OCI-LY1 (cell line): ENCODE measurements around the gene KPNB1.

Source experiments
- CTCF ChIP-seq: fragments of 200-600 bp; sonication (generic), shearing (Covaris generic); IDR thresholded peaks from 2 replicates; pipeline ENCODE4 v1.5.1; 2017; ENCODE audit warnings: mild to moderate bottlenecking, antibody characterized with exemption, low read length, moderate library complexity, mixed read lengths
- EZH2 ChIP-seq: fragments of 200-600 bp; sonication (generic), shearing (Covaris generic); IDR thresholded peaks from 2 replicates; pipeline ENCODE4 v1.8.0; 2017; ENCODE audit warnings: borderline replicate concordance, mixed run types, mild to moderate bottlenecking, antibody characterized with exemption, low read length, moderate library complexity, mixed read lengths

- TF ChIP-seq CTCF (no peak), EZH2 (no peak)
Observed at GRCh38 chr17:47714773-47715396, 65.2 kb downstream of the KPNB1 start.
